Trophoblast cell (in vitro differentiated cells and primary cell): Measurements from ENCODE around the gene TP53BP1.

Source experiments
- DNase-seq, 2 donors: peaks; one replicate each; pipeline ENCODE4 v3.0.0-alpha.2; 2016
- H2AFZ ChIP-seq: 2 replicates; pipeline ENCODE4 v1.6.1; 2013; ENCODE audit warnings: low read length, moderate library complexity, mild to moderate bottlenecking; ENCODE audit not compliant: insufficient read depth, poor library complexity
- H2AK5ac ChIP-seq: 2 replicates; pipeline ENCODE4 v1.6.1; 2013; ENCODE audit warnings: mild to moderate bottlenecking, low read length
- H2BK120ac ChIP-seq: 2 replicates; pipeline ENCODE4 v1.6.1; 2013; ENCODE audit warnings: low read length, mild to moderate bottlenecking, moderate library complexity; ENCODE audit not compliant: insufficient read depth, poor library complexity
- H2BK12ac ChIP-seq: 2 replicates; pipeline ENCODE4 v1.6.1; 2013; ENCODE audit warnings: mild to moderate bottlenecking, low read length, moderate library complexity
- H2BK5ac ChIP-seq: 2 replicates; pipeline ENCODE4 v1.6.1; 2013; ENCODE audit warnings: low read length, low read depth, moderate library complexity, mild to moderate bottlenecking; ENCODE audit not compliant: poor library complexity
- H3K14ac ChIP-seq: 2 replicates; pipeline ENCODE4 v1.6.1; 2013; ENCODE audit warnings: mild to moderate bottlenecking, low read length
- H3K18ac ChIP-seq: 2 replicates; pipeline ENCODE4 v1.6.1; 2013; ENCODE audit warnings: mild to moderate bottlenecking, low read length
- H3K23ac ChIP-seq: 2 replicates; pipeline ENCODE4 v1.6.1; 2013; ENCODE audit warnings: low read length
- H3K27ac ChIP-seq: 2 replicates; pipeline ENCODE4 v1.5.1; 2013; ENCODE audit warnings: low read depth, mild to moderate bottlenecking, inconsistent platforms, low read length, moderate library complexity
- H3K27me3 ChIP-seq: 2 replicates; pipeline ENCODE4 v1.6.1; 2013; ENCODE audit warnings: inconsistent platforms, mild to moderate bottlenecking, low read length, moderate library complexity; ENCODE audit not compliant: insufficient read depth
- H3K36me3 ChIP-seq, 2 experiments: 1 replicate in 1 of 2; 2 replicates in 1 of 2; pipeline ENCODE4 v1.6.1; 2013; ENCODE audit warnings: low read length in 2 of 2, mild to moderate bottlenecking in 2 of 2, moderate library complexity in 1 of 2; ENCODE audit not compliant: insufficient read depth in 2 of 2, control insufficient read depth in 1 of 2
- H3K4ac ChIP-seq: 2 replicates; pipeline ENCODE4 v1.6.1; 2013; ENCODE audit warnings: low read depth, mild to moderate bottlenecking, low read length, moderate library complexity
- H3K4me1 ChIP-seq, 2 experiments: 1 replicate in 1 of 2; 2 replicates in 1 of 2; pipeline ENCODE4 v1.6.1; 2013; ENCODE audit warnings: low read length in 2 of 2, mild to moderate bottlenecking in 2 of 2, moderate library complexity in 1 of 2; ENCODE audit not compliant: insufficient read depth in 2 of 2, control insufficient read depth in 1 of 2
- H3K4me2 ChIP-seq: 2 replicates; pipeline ENCODE4 v1.6.1; 2013; ENCODE audit warnings: inconsistent platforms, mild to moderate bottlenecking, low read length, moderate library complexity
- H3K4me3 ChIP-seq: 2 replicates; pipeline ENCODE4 v1.5.1; 2013; ENCODE audit warnings: mild to moderate bottlenecking, low read depth, low read length, inconsistent platforms
- H3K79me1 ChIP-seq: one replicate; pipeline ENCODE4 v1.6.1; 2013; ENCODE audit warnings: low read length
- H3K79me2 ChIP-seq: 2 replicates; pipeline ENCODE4 v1.6.1; 2013; ENCODE audit warnings: low read length, mild to moderate bottlenecking; ENCODE audit not compliant: control insufficient read depth, insufficient read depth, poor library complexity
- H3K9ac ChIP-seq: 2 replicates; pipeline ENCODE4 v1.6.1; 2013; ENCODE audit warnings: mild to moderate bottlenecking, low read length
- H3K9me3 ChIP-seq: 2 replicates; pipeline ENCODE4 v1.6.1; 2013; ENCODE audit warnings: low read depth, mild to moderate bottlenecking, control low read depth, inconsistent platforms, low read length; ENCODE audit not compliant: insufficient read depth
- H4K12ac ChIP-seq: 2 replicates; pipeline ENCODE4 v1.6.1; 2013; ENCODE audit warnings: low read depth, mild to moderate bottlenecking, low read length, moderate library complexity
- H4K8ac ChIP-seq: 2 replicates; pipeline ENCODE4 v1.6.1; 2013; ENCODE audit warnings: low read depth, mild to moderate bottlenecking, low read length, moderate library complexity
- H4K91ac ChIP-seq: one replicate; pipeline ENCODE4 v1.6.1; 2013; ENCODE audit warnings: low read depth, mild to moderate bottlenecking, low read length, moderate library complexity
- WGBS: extraction: QIAGEN DNeasy Blood & Tissue Kit; methylation state at CpG from one replicate; pipeline ENCODE4 v1.1.7; 2013; ENCODE audit warnings: missing lambda C conversion rate; ENCODE audit not compliant: insufficient read length, insufficient coverage; ENCODE audit errors: extremely low coverage; 5-methylcytosine and 5-hydroxymethylcytosine counted together

Gene TP53BP1

GRCh38 chr15:43483297-43484128 lies 9.4 kb downstream of the TP53BP1 start:
- Histone ChIP-seq H2AFZ (no peak overlapping the region), H3K9me3 (no peaks in the 10 kb centered on the region), H4K8ac (no peak overlapping the region), H2AK5ac (no peak overlapping the region), H3K14ac (no peak overlapping the region), H3K4me2 (no peak overlapping the region), H3K36me3 (peaks cover 15 to 27% of the 10 kb centered on the region in 2 experiments), H3K4ac (no peak overlapping the region), H3K27me3 (no peaks in the 10 kb centered on the region), H3K23ac (no peak overlapping the region), H3K4me1 (no peaks in the 10 kb centered on the region), H4K91ac (no peak overlapping the region), H3K79me1 (no peaks in the 10 kb centered on the region), H3K27ac (no peak overlapping the region), H3K4me3 (no peak overlapping the region), H3K79me2 (no peaks in the 10 kb centered on the region), H2BK120ac (no peak overlapping the region), H4K12ac (no peak overlapping the region), H2BK5ac (no peak overlapping the region), H3K18ac (no peak overlapping the region), H3K9ac (no peak overlapping the region), H2BK12ac (no peak overlapping the region)
- WGBS = no CpG with 5 or more reads among the region's 4 CpGs
- peak in 1 of 2 donors; percentile 14 for DNase-seq

- WGBS = no CpG with 5 or more reads among the region's 25 CpGs
- H2AFZ ChIP-seq = no peak overlapping the region
- no peak overlapping the region for H4K12ac ChIP-seq
- H3K9ac ChIP-seq = no peak overlapping the region
- H2BK12ac ChIP-seq = no peak overlapping the region
- no peak overlapping the region for H2AK5ac ChIP-seq
- H3K4ac ChIP-seq = no peak overlapping the region
- H3K23ac ChIP-seq = no peak overlapping the region
- no peak overlapping the region for H3K14ac ChIP-seq
- DNase-seq = no peak
- no peak overlapping the region for H2BK120ac ChIP-seq
- H4K8ac ChIP-seq = no peak overlapping the region
- H2BK5ac ChIP-seq = no peak overlapping the region
- peaks cover 19 to 32% of the 10 kb centered on the region in 2 experiments for H3K36me3 ChIP-seq
- no peak overlapping the region for H3K4me2 ChIP-seq
- no peaks in the 10 kb centered on the region for H3K27me3 ChIP-seq
- H3K9me3 ChIP-seq = no peaks in the 10 kb centered on the region
- no peaks in the 10 kb centered on the region for H3K79me2 ChIP-seq
- H3K4me3 ChIP-seq = no peak overlapping the region
- no peak overlapping the region for H4K91ac ChIP-seq
- H3K18ac ChIP-seq = no peak overlapping the region
- no peak overlapping the region for H3K27ac ChIP-seq
- no peaks in the 10 kb centered on the region for H3K4me1 ChIP-seq
- no peaks in the 10 kb centered on the region for H3K79me1 ChIP-seq
Observed at GRCh38 chr15:43473885-43474284, 19.1 kb downstream of the TP53BP1 start.

- no peaks in the 10 kb centered on the region for H3K9me3 ChIP-seq
- H3K14ac ChIP-seq = no peak overlapping the region
- peaks cover 23 to 33% of the 10 kb centered on the region in 2 experiments for H3K36me3 ChIP-seq
- no peak overlapping the region for H3K4ac ChIP-seq
- H3K4me3 ChIP-seq = no peak overlapping the region
- no peaks in the 10 kb centered on the region for H3K79me2 ChIP-seq
- no peak overlapping the region for H3K18ac ChIP-seq
- no peak overlapping the region for H4K91ac ChIP-seq
- no peak overlapping the region for H3K4me2 ChIP-seq
- H2BK120ac ChIP-seq = no peak overlapping the region
- H3K4me1 ChIP-seq = no peaks in the 10 kb centered on the region
- no peak overlapping the region for H3K23ac ChIP-seq
- no peaks in the 10 kb centered on the region for H3K79me1 ChIP-seq
- H2AFZ ChIP-seq = no peak overlapping the region
- H2BK5ac ChIP-seq = no peak overlapping the region
- H3K27me3 ChIP-seq = no peaks in the 10 kb centered on the region
- H3K9ac ChIP-seq = no peak overlapping the region
- H4K8ac ChIP-seq = no peak overlapping the region
- no peak overlapping the region for H2BK12ac ChIP-seq
- H2AK5ac ChIP-seq = no peak overlapping the region
- H4K12ac ChIP-seq = no peak overlapping the region
- no peak overlapping the region for H3K27ac ChIP-seq
- DNase-seq = no peak
Observed at GRCh38 chr15:43471975-43472374, 21.0 kb downstream of the TP53BP1 start.

GRCh38 chr15:43469867-43470266 lies 23.1 kb downstream of the TP53BP1 start:
- Histone ChIP-seq H2BK12ac (no peak overlapping the region), H2AK5ac (no peak overlapping the region), H3K9ac (no peak overlapping the region), H3K9me3 (no peaks in the 10 kb centered on the region), H2BK120ac (no peak overlapping the region), H4K91ac (no peak overlapping the region), H3K4me3 (no peak overlapping the region), H2BK5ac (no peak overlapping the region), H3K4ac (no peak overlapping the region), H3K4me2 (no peak overlapping the region), H2AFZ (no peak overlapping the region), H4K12ac (no peak overlapping the region), H3K79me2 (no peaks in the 10 kb centered on the region), H3K23ac (no peak overlapping the region), H3K4me1 (no peaks in the 10 kb centered on the region), H3K79me1 (no peaks in the 10 kb centered on the region), H4K8ac (no peak overlapping the region), H3K27ac (no peak overlapping the region), H3K36me3 (peaks cover 22 to 32% of the 10 kb centered on the region in 2 experiments), H3K27me3 (no peaks in the 10 kb centered on the region), H3K14ac (no peak overlapping the region), H3K18ac (no peak overlapping the region)
- DNase-seq = no peak
- no CpG with 5 or more reads among the region's 3 CpGs for WGBS
